GM12878 (cell line): Measurements from ENCODE around the gene BMP8B. TPM values are rescaled to one million over a fixed set of nuclear protein-coding genes. Genes with fewer than 3 reads are reported as not detected.

Source experiments
- ATAC-seq: fragments of 200-7000 bp; cut with Tn5 transposase; 3 replicates; pipeline ENCODE4 v1.9.1; 2020; ENCODE audit warnings: mild to moderate bottlenecking, moderate library complexity
- BruUV-seq: library from RNA; stranded (reverse); fragments of 400-500 nt; replicated peaks from 2 replicates; lab custom pipeline; 2021; lab: Mats Ljungman, UMichigan
- CTCF ChIA-PET: fragments of 300-600 bp; sonication (Branson Sonifier 250); formaldehyde crosslinking; extraction: SDS; loops from one replicate; lab custom pipeline; 2021; ENCODE audit warnings: inconsistent platforms; lab: Yijun Ruan, JAX
- POLR2A ChIA-PET: fragments of 350-600 bp; formaldehyde crosslinking; extraction: SDS; loops from one replicate; lab custom pipeline; 2021; ENCODE audit warnings: inconsistent platforms; lab: Charles Lee
- RAD21 ChIA-PET: fragments of 300-600 bp; sonication (Branson Sonifier 250); formaldehyde crosslinking; loops from one replicate; lab custom pipeline; 2023; ENCODE audit warnings: antibody characterized with exemption; ENCODE audit not compliant: unreplicated experiment; lab: Charles Lee
- SMC1A ChIA-PET: fragments of 300-600 bp; sonication (Branson Sonifier 250); formaldehyde crosslinking; loops from one replicate; lab custom pipeline; 2023; ENCODE audit not compliant: unreplicated experiment, uncharacterized antibody; lab: Charles Lee
- DNase-seq: peaks from one replicate; pipeline ENCODE4 v3.0.0-alpha.2; 2011; ENCODE audit warnings: low read depth, low spot score
- FAIRE-seq: peaks from 3 replicates; lab custom pipeline; 2011; peaks lifted over from hg19 to GRCh38; lab: Jason Lieb, UNC
- H2AFZ ChIP-seq: 2 replicates; pipeline ENCODE4 v1.6.0; 2011; ENCODE audit warnings: low read depth, low read length, control low read depth; ENCODE audit not compliant: control insufficient read depth
- H3K27ac ChIP-seq: 2 replicates; pipeline ENCODE4 v1.5.1; 2011; ENCODE audit warnings: control low read depth; ENCODE audit not compliant: control insufficient read depth, insufficient read depth
- H3K27me3 ChIP-seq, 2 experiments: replicated peaks in 1 of 2; 2 replicates each; pipeline versions ENCODE4 v1.6.0 to v1.6.1; 2011; ENCODE audit warnings: low read length in 1 of 2; ENCODE audit not compliant: control insufficient read depth in 2 of 2, insufficient read depth in 2 of 2
- H3K36me3 ChIP-seq, 2 experiments: 2 replicates each; pipeline ENCODE4 v1.5.1; 2011; ENCODE audit warnings: low read length in 1 of 2; ENCODE audit not compliant: control insufficient read depth in 2 of 2, insufficient read depth in 2 of 2
- H3K4me1 ChIP-seq: 2 replicates; pipeline ENCODE4 v1.6.1; 2011; ENCODE audit warnings: mild to moderate bottlenecking, low read length, moderate library complexity, mixed read lengths; ENCODE audit not compliant: control insufficient read depth, insufficient read depth
- H3K4me2 ChIP-seq: 2 replicates; pipeline ENCODE4 v1.6.0; 2011; ENCODE audit warnings: control low read depth; ENCODE audit not compliant: control insufficient read depth, insufficient read depth
- H3K4me3 ChIP-seq: fragments of 200-600 bp; sonication (generic); 2 replicates; pipeline ENCODE4 v1.5.1; 2016
- H3K79me2 ChIP-seq: 2 replicates; pipeline ENCODE4 v1.6.0; 2011; ENCODE audit warnings: low read length; ENCODE audit not compliant: control insufficient read depth, insufficient read depth
- H3K9ac ChIP-seq: 2 replicates; pipeline ENCODE4 v1.8.0; 2011; ENCODE audit warnings: low read length, control low read depth, mixed read lengths; ENCODE audit not compliant: control insufficient read depth, insufficient read depth
- H3K9me3 ChIP-seq: replicated peaks from 3 replicates; pipeline ENCODE4 v1.5.1; 2011; ENCODE audit warnings: mild to moderate bottlenecking, low read length; ENCODE audit not compliant: control insufficient read depth, insufficient read depth
- H4K20me1 ChIP-seq: 2 replicates; pipeline ENCODE4 v1.6.0; 2011; ENCODE audit not compliant: control insufficient read depth, insufficient read depth
- MLLT1 ChIP-seq: fragments of 450-650 bp; IDR thresholded peaks from 2 replicates; pipeline ENCODE4 v1.6.1; 2016; ENCODE audit warnings: mild to moderate bottlenecking
- PBX3 ChIP-seq: IDR thresholded peaks from 2 replicates; pipeline ENCODE4 v1.6.1; 2011; ENCODE audit warnings: mild to moderate bottlenecking, low read depth, low read length, moderate library complexity; ENCODE audit not compliant: insufficient replicate concordance
- STAT1 ChIP-seq: fragments of 450-650 bp; conservative IDR thresholded peaks from 2 replicates; pipeline ENCODE4 v1.6.1; 2014; ENCODE audit warnings: antibody characterized with exemption, mild to moderate bottlenecking
- ZNF687 ChIP-seq: fragments of 450-650 bp; IDR thresholded peaks from 2 replicates; pipeline ENCODE4 v1.6.1; 2017; ENCODE audit warnings: mild to moderate bottlenecking, moderate library complexity
- WGBS: methylation state at CpG from one replicate; pipeline ENCODE4 v1.1.6; 2016; ENCODE audit warnings: low lambda C conversion rate; ENCODE audit not compliant: insufficient replicate concordance, insufficient coverage; ENCODE audit errors: missing lambda C conversion rate; 5-methylcytosine and 5-hydroxymethylcytosine counted together
- in situ Hi-C: fragments of 300-500 bp; cut with MboI; formaldehyde crosslinking; loops from 9 replicates; pipeline ENCODE4 v1.14.3; 2018; ENCODE audit warnings: mixed read lengths
- intact Hi-C: fragments of 100-400 bp; cut with micrococcal nuclease; formaldehyde crosslinking; loops from one replicate; pipeline ENCODE4 v1.14.2; 2022; ENCODE audit not compliant: unreplicated experiment
- polyA plus RNA-seq, 11 experiments: library from polyadenylated mRNA; depleted of rRNA in 4 of 11; unstranded in 6 of 11; stranded (reverse) in 5 of 11; fragments of >200 nt; fragmentation: Nextera tagmentation in 4 of 11; fragmentation: Illumina TruSeq in 1 of 11; extraction: Ambion mirVana in 4 of 11; extraction: Trizol in 1 of 11; gene quantifications; 1 replicate in 1 of 11; 2 replicates in 10 of 11; pipeline versions ENCODE4 v1.2.1 to v1.2.3, GENCODE V29; 2011 to 2016; ENCODE audit warnings: inconsistent platforms in 2 of 11, missing spikeins in 2 of 11, low read depth in 1 of 11
- total RNA-seq, 4 experiments: library from RNA; depleted of rRNA in 3 of 4; stranded (reverse); fragments of >200 nt in 3 of 4; fragmentation: Illumina TruSeq in 1 of 4; extraction: Trizol in 1 of 4; gene quantifications; 2 replicates each; pipeline versions ENCODE4 v1.2.1 to v1.2.3, GENCODE V29; 2013 to 2021

The BMP8B gene
- total and polyA plus RNA-seq, 10 of the 15 experiments (the other 5 are each of a cell fraction or from before 2014, with no cell fraction given) = 0.09 to 1.2 (median 0.52) TPM

- H3K79me2 ChIP-seq = no peaks in the 10 kb centered on the region
- 61% methylated on average over 3 of the region's 3 CpGs for WGBS
- no peak overlapping the region for H3K4me3 ChIP-seq
- H3K27ac ChIP-seq = no peak overlapping the region
- ChIA-PET POLR2A (no interaction called here), SMC1A (interaction anchor here (1.0 to 1.3 kb wide), 2 partner anchors 9 to 12 kb away, joined by 3 read pairs; no protein-coding TSS in a partner anchor), RAD21 (no interaction called here), CTCF (interaction anchor here (0.9 kb wide), 1 partner anchor 11 kb away, joined by 3 read pairs; no protein-coding TSS in a partner anchor)
- in situ Hi-C loops (no loop called here), intact Hi-C loops (loop anchor here (10.0 kb wide), 1 partner anchor 264 kb away; no protein-coding TSS in a partner anchor)
- FAIRE-seq (no peak), ATAC-seq (no peak), DNase-seq (no peak)
- no peaks in the 10 kb centered on the region; the same call in 2 of the 3 replicates for H3K9me3 ChIP-seq
- peaks cover 14% of the 10 kb centered on the region for H3K4me1 ChIP-seq
- no peak overlapping the region for H3K4me2 ChIP-seq
- TF ChIP-seq PBX3 = no peak
- no peak for TF ChIP-seq STAT1
- H3K9ac ChIP-seq = no peak overlapping the region
- BruUV-seq = no TSS peak
- no peaks in the 10 kb centered on the region for H3K36me3 ChIP-seq
- H4K20me1 ChIP-seq = no peaks in the 10 kb centered on the region
- no peak overlapping the region for H2AFZ ChIP-seq
- H3K27me3 ChIP-seq = no peaks in the 10 kb centered on the region
Observed at GRCh38 chr1:39729030-39729429, 59.6 kb downstream of the BMP8B start.

GRCh38 chr1:39727932-39728317, 60.7 kb downstream of the BMP8B start:
- ChIA-PET POLR2A (no interaction called here), CTCF (interaction anchor here (1.2 to 1.5 kb wide), 2 partner anchors 74 to 329 kb away, joined by 3 to 4 read pairs; no protein-coding TSS in a partner anchor), RAD21 (no interaction called here), SMC1A (interaction anchor here (3.2 kb wide), 1 partner anchor 11 kb away, joined by 10 read pairs; the partner anchor contains the start of gene PPIE)
- Histone ChIP-seq H3K36me3 (no peaks in the 10 kb centered on the region), H3K27ac (no peak overlapping the region), H4K20me1 (no peaks in the 10 kb centered on the region), H3K79me2 (no peaks in the 10 kb centered on the region), H3K4me3 (no peak overlapping the region), H3K9me3 (no peaks in the 10 kb centered on the region; the same call in 2 of the 3 replicates), H2AFZ (peak overlapping the region; percentile 37), H3K9ac (no peak overlapping the region), H3K4me2 (peak overlapping the region; percentile 76), H3K4me1 (peaks cover 14% of the 10 kb centered on the region), H3K27me3 (no peaks in the 10 kb centered on the region)
- no TSS peak for BruUV-seq
- DNase-seq = no peak
- no peak for FAIRE-seq
- intact Hi-C loops (loop anchor here (10.0 kb wide), 1 partner anchor 263 kb away; no protein-coding TSS in a partner anchor), in situ Hi-C loops (no loop called here)
- WGBS = 65% methylated on average over 14 of the region's 14 CpGs
- ATAC-seq = no peak
- TF ChIP-seq ZNF687 = no peak
- peak; percentile 57; the same call in 1 of the 2 replicates for TF ChIP-seq MLLT1
